Liver (tissue), 9 donors: Measurements from ENCODE around the gene STAMBPL1. TPM values are rescaled to one million over a fixed set of nuclear protein-coding genes. Genes with fewer than 3 reads are reported as not detected.

Experiments
- DNase-seq: peaks from one replicate; pipeline ENCODE4 v3.0.0-alpha.2; 2017; ENCODE audit warnings: low spot score
- H3K27ac ChIP-seq, 2 donors: one replicate each; pipeline ENCODE4 v1.7.0; 2013; ENCODE audit warnings: inconsistent platforms in 2 of 2, low read length in 2 of 2, control low read depth in 1 of 2, low read depth in 1 of 2, mild to moderate bottlenecking in 1 of 2
- H3K27me3 ChIP-seq, 4 donors: one replicate each; pipeline versions ENCODE4 v1.6.1 to v1.7.0; 2013; ENCODE audit warnings: low read length in 3 of 4, inconsistent platforms in 1 of 4, mild to moderate bottlenecking in 1 of 4, moderate library complexity in 1 of 4; ENCODE audit not compliant: control insufficient read depth in 4 of 4, insufficient read depth in 4 of 4
- H3K36me3 ChIP-seq, 4 donors: one replicate each; pipeline versions ENCODE4 v1.6.1 to v1.7.0; 2013; ENCODE audit warnings: low read length in 3 of 4, mild to moderate bottlenecking in 3 of 4, low read depth in 1 of 4, moderate library complexity in 1 of 4; ENCODE audit not compliant: control insufficient read depth in 4 of 4, insufficient read depth in 3 of 4
- H3K4me1 ChIP-seq, 4 donors: one replicate each; pipeline versions ENCODE4 v1.6.1 to v1.7.0; 2013; ENCODE audit warnings: low read length in 3 of 4, mild to moderate bottlenecking in 3 of 4, moderate library complexity in 1 of 4; ENCODE audit not compliant: control insufficient read depth in 4 of 4, insufficient read depth in 4 of 4
- H3K4me3 ChIP-seq, 3 donors: one replicate each; pipeline versions ENCODE4 v1.6.1 to v1.7.0; 2013; ENCODE audit warnings: low read length in 3 of 3, control low read depth in 1 of 3, low read depth in 1 of 3, mild to moderate bottlenecking in 1 of 3
- H3K9ac ChIP-seq, 2 donors: one replicate each; pipeline ENCODE4 v1.7.0; 2013; ENCODE audit warnings: low read length in 2 of 2, mild to moderate bottlenecking in 2 of 2, moderate library complexity in 2 of 2, control low read depth in 1 of 2, low read depth in 1 of 2
- H3K9me3 ChIP-seq, 4 donors: one replicate each; pipeline versions ENCODE4 v1.6.1 to v1.7.0; 2013; ENCODE audit warnings: low read length in 3 of 4; ENCODE audit not compliant: control insufficient read depth in 4 of 4
- ATF3 ChIP-seq: IDR thresholded peaks from 2 replicates; pipeline ENCODE4 v1.6.1; 2016; ENCODE audit warnings: antibody characterized with exemption
- EGR1 ChIP-seq, 2 donors: IDR thresholded peaks; 2 replicates each; pipeline ENCODE4 v1.6.1; 2016 to 2018; ENCODE audit warnings: antibody characterized with exemption in 2 of 2, low read depth in 2 of 2
- FOXA1 ChIP-seq: IDR thresholded peaks from 2 replicates; pipeline ENCODE4 v1.6.1; 2016; ENCODE audit warnings: antibody characterized with exemption
- FOXA2 ChIP-seq: IDR thresholded peaks from 2 replicates; pipeline ENCODE4 v1.6.1; 2016; ENCODE audit warnings: antibody characterized with exemption
- GABPA ChIP-seq, 2 donors: IDR thresholded peaks in 1 of 2; conservative IDR thresholded peaks in 1 of 2; 2 replicates each; pipeline ENCODE4 v1.6.1; 2016; ENCODE audit warnings: antibody characterized with exemption in 2 of 2, mild to moderate bottlenecking in 1 of 2, moderate library complexity in 1 of 2
- HNF4A ChIP-seq, 2 donors: conservative IDR thresholded peaks; 2 replicates each; pipeline ENCODE4 v1.6.1; 2016; ENCODE audit warnings: antibody characterized with exemption in 2 of 2, mild to moderate bottlenecking in 2 of 2
- HNF4G ChIP-seq: IDR thresholded peaks from 2 replicates; pipeline ENCODE4 v1.6.1; 2016; ENCODE audit warnings: antibody characterized with exemption
- JUND ChIP-seq, 2 donors: IDR thresholded peaks; 2 replicates each; pipeline ENCODE4 v1.6.1; 2016; ENCODE audit warnings: antibody characterized with exemption in 2 of 2
- NR2F2 ChIP-seq: IDR thresholded peaks from 2 replicates; pipeline ENCODE4 v1.6.1; 2016; ENCODE audit warnings: antibody characterized with exemption
- RAD21 ChIP-seq, 2 donors: IDR thresholded peaks; 2 replicates each; pipeline ENCODE4 v1.6.1; 2016; ENCODE audit warnings: antibody characterized with exemption in 2 of 2, mild to moderate bottlenecking in 2 of 2
- RXRA ChIP-seq, 2 donors: IDR thresholded peaks; 2 replicates each; pipeline ENCODE4 v1.6.1; 2017 to 2018; ENCODE audit warnings: antibody characterized with exemption in 2 of 2, mild to moderate bottlenecking in 1 of 2
- SP1 ChIP-seq: IDR thresholded peaks from 2 replicates; pipeline ENCODE4 v1.6.1; 2018; ENCODE audit warnings: antibody characterized with exemption, mild to moderate bottlenecking
- TAF1 ChIP-seq: conservative IDR thresholded peaks from 2 replicates; pipeline ENCODE4 v1.6.1; 2016; ENCODE audit warnings: antibody characterized with exemption, mild to moderate bottlenecking
- YY1 ChIP-seq: IDR thresholded peaks from 2 replicates; pipeline ENCODE4 v1.6.1; 2016; ENCODE audit warnings: antibody characterized with exemption, mild to moderate bottlenecking
- ZBTB33 ChIP-seq: IDR thresholded peaks from 2 replicates; pipeline ENCODE4 v1.6.1; 2016; ENCODE audit warnings: antibody characterized with exemption
- WGBS: extraction: QIAGEN DNeasy Blood & Tissue Kit; methylation state at CpG from one replicate; pipeline ENCODE4 v1.1.7; 2013; 5-methylcytosine and 5-hydroxymethylcytosine counted together
- polyA plus RNA-seq, 2 donors: library from polyadenylated mRNA; stranded (reverse) in 1 of 2; unstranded in 1 of 2; fragments of 200-250 nt in 1 of 2; fragments of >200 nt in 1 of 2; fragmentation: Nextera tagmentation in 1 of 2; extraction: Ambion mirVana in 1 of 2; gene quantifications; one replicate each; pipeline versions ENCODE4 v1.2.1 to v1.2.3, GENCODE V29; 2013 to 2015
- total RNA-seq, 2 donors: library from RNA; depleted of rRNA; stranded (reverse); fragments of >200 nt; gene quantifications; one replicate each; pipeline ENCODE4 v1.2.3, GENCODE V29; 2014
- TF ChIP-seq, protein P1 (sequence below): fragments of 150-350 bp; IDR thresholded peaks from 2 replicates; pipeline ENCODE4 v1.5.1; 2017; ENCODE audit warnings: improper control_type of control experiment, low read depth, low read length; ENCODE audit not compliant: missing input control
- TF ChIP-seq, protein P2 (sequence below): IDR thresholded peaks from 2 replicates; pipeline ENCODE4 v1.6.1; 2016; ENCODE audit warnings: antibody characterized with exemption
- TF ChIP-seq, protein P3 (sequence below): IDR thresholded peaks from 2 replicates; pipeline ENCODE4 v1.6.1; 2016; ENCODE audit warnings: antibody characterized with exemption, mild to moderate bottlenecking
- donor health status: healthy.
- donor health status: healthy.
- donor health status: healthy.
- donor health status: healthy.
- donor health status: healthy.

Gene STAMBPL1
- total and polyA plus RNA-seq, 4 donors, result 1.3 to 8.0 (median 3.7) TPM

DNA sequence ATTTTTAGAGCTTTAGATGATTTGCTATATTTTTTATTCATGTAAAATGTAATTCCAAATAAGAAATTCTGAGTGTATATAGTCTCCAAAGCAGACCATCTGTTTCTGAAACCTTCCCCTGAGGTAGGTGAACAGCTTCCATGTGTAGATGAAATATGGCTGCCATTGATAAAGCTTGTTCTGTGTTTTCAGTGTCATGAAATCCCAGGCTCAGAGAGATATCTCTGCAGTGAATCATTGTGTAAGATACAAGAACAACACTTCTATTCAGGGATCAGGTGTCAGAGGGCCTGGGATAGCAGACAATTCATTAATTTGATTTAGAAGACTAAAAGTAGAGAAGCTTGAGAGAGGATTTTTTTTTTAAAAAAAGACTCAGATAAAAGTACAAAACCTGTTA, 43.5 kb downstream of the STAMBPL1 start (continued):
- TF ChIP-seq, protein P1, sequence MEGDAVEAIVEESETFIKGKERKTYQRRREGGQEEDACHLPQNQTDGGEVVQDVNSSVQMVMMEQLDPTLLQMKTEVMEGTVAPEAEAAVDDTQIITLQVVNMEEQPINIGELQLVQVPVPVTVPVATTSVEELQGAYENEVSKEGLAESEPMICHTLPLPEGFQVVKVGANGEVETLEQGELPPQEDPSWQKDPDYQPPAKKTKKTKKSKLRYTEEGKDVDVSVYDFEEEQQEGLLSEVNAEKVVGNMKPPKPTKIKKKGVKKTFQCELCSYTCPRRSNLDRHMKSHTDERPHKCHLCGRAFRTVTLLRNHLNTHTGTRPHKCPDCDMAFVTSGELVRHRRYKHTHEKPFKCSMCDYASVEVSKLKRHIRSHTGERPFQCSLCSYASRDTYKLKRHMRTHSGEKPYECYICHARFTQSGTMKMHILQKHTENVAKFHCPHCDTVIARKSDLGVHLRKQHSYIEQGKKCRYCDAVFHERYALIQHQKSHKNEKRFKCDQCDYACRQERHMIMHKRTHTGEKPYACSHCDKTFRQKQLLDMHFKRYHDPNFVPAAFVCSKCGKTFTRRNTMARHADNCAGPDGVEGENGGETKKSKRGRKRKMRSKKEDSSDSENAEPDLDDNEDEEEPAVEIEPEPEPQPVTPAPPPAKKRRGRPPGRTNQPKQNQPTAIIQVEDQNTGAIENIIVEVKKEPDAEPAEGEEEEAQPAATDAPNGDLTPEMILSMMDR, result no peak

DNA sequence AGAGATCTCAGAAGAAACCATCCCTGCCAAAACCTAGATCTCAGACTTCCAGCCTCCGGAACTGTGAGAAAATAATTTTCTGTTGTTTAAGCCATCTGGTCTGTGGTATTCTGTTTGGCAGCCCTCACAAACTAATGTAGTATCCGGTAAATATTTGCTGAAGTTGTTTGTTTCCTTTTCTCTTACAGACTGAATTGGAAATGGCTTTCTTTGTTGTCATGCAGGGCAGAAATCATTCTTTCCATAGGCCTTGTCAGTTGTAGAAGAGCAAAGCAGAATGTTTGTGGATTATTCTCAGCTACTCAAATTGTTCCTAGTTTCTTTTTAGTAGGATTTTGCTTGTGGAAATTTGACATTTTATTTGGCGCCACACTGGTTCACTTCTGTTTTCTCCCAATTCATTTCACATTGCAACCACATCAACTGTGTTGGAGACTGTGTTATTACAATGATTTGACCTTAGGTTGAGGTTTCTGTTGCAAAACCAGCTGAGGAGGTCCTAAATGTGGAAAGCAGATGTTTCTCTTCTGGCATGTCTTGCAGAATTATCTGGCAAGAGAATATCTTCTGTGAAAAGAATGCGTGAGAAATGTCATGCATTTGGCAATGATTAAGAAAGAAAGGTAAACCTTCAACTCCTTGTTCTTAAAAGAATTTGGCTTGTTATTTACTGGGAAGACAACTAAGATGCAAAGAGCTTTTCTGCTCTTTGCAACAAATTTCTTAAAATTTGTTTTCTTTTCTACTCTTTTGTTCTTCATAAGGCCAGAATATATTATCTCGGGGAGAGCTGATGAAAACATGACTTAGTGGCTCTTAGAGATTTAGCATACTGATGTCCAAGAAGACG, 46.7 kb downstream of the STAMBPL1 start:
- H3K9ac ChIP-seq, result no peak overlapping the region
- H3K4me1 ChIP-seq, result peaks cover 0 to 7% (median 3%) of the 10 kb centered on the region in 4 donors
- no peaks in the 10 kb centered on the region for H3K36me3 ChIP-seq
- no peak overlapping the region for H3K4me3 ChIP-seq
- H3K9me3 ChIP-seq, result no peaks in the 10 kb centered on the region
- TF ChIP-seq GABPA (IDR thresholded peaks at IDR 0.05 in 1 of 2, conservative IDR thresholded peaks at IDR 0.05 in 1 of 2), result no peak
- TF ChIP-seq, protein P2, sequence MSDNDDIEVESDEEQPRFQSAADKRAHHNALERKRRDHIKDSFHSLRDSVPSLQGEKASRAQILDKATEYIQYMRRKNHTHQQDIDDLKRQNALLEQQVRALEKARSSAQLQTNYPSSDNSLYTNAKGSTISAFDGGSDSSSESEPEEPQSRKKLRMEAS, result no peak
- no peak for TF ChIP-seq RAD21 (IDR thresholded peaks at IDR 0.05)
- TF ChIP-seq EGR1 (IDR thresholded peaks at IDR 0.05; ENCODE audit: low read depth in 2 of 2), result no peak
- TF ChIP-seq FOXA1, result no peak
- TF ChIP-seq NR2F2, result peak; percentile 77
- TF ChIP-seq HNF4G, result no peak
- H3K27me3 ChIP-seq, result no peaks in the 10 kb centered on the region
- H3K27ac ChIP-seq, result peak overlapping the region; percentile 26 to 42
- 65% methylated on average over 6 of the region's 6 CpGs for WGBS
- no peak for DNase-seq

GRCh38 chr10:88927416-88927690, 47.3 kb downstream of the STAMBPL1 start:
- Histone ChIP-seq H3K9ac (no peak overlapping the region), H3K27ac (peak overlapping the region in 1 of 2 donors; percentile 8)
- WGBS, result 88% methylated on average over 2 of the region's 2 CpGs

More at GRCh38 chr10:88927416-88927690, 47.3 kb downstream of the STAMBPL1 start:
- no peak for DNase-seq
- Histone ChIP-seq H3K36me3 (no peaks in the 10 kb centered on the region), H3K27me3 (no peaks in the 10 kb centered on the region), H3K4me1 (peaks cover 0 to 7% (median 4%) of the 10 kb centered on the region in 4 donors), H3K4me3 (no peak overlapping the region), H3K9me3 (no peaks in the 10 kb centered on the region)
- TF ChIP-seq NR2F2 (no peak), HNF4G (no peak), FOXA2 (no peak), JUND (IDR thresholded peaks at IDR 0.05) (no peak), SP1 (no peak), RXRA (IDR thresholded peaks at IDR 0.05) (no peak), GABPA (IDR thresholded peaks at IDR 0.05 in 1 of 2, conservative IDR thresholded peaks at IDR 0.05 in 1 of 2) (no peak), FOXA1 (no peak), ZBTB33 (no peak), TAF1 (no peak), YY1 (no peak), HNF4A (conservative IDR thresholded peaks at IDR 0.05) (no peak), ATF3 (no peak)
- TF ChIP-seq, protein P2, result no peak
- TF ChIP-seq, protein P3, sequence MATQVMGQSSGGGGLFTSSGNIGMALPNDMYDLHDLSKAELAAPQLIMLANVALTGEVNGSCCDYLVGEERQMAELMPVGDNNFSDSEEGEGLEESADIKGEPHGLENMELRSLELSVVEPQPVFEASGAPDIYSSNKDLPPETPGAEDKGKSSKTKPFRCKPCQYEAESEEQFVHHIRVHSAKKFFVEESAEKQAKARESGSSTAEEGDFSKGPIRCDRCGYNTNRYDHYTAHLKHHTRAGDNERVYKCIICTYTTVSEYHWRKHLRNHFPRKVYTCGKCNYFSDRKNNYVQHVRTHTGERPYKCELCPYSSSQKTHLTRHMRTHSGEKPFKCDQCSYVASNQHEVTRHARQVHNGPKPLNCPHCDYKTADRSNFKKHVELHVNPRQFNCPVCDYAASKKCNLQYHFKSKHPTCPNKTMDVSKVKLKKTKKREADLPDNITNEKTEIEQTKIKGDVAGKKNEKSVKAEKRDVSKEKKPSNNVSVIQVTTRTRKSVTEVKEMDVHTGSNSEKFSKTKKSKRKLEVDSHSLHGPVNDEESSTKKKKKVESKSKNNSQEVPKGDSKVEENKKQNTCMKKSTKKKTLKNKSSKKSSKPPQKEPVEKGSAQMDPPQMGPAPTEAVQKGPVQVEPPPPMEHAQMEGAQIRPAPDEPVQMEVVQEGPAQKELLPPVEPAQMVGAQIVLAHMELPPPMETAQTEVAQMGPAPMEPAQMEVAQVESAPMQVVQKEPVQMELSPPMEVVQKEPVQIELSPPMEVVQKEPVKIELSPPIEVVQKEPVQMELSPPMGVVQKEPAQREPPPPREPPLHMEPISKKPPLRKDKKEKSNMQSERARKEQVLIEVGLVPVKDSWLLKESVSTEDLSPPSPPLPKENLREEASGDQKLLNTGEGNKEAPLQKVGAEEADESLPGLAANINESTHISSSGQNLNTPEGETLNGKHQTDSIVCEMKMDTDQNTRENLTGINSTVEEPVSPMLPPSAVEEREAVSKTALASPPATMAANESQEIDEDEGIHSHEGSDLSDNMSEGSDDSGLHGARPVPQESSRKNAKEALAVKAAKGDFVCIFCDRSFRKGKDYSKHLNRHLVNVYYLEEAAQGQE, result no peak
- TF ChIP-seq, protein P1, result no peak
